Measurements from ENCODE around the gene RNF224. TPM values are rescaled to one million over a fixed set of nuclear protein-coding genes. Genes with fewer than 3 reads are reported as not detected.

Gene RNF224
- total and polyA plus RNA-seq, 7 experiments from 2014 or later: 0.12 TPM; not detected in 6

- no peaks in the 10 kb centered on the region for H3K9me3 ChIP-seq (ENCODE audit: control insufficient read depth in 2 of 3, low read length in 3 of 3)
- peak overlapping the region in 1 of 10 donors; percentile 9 for H3K4me3 Mint-ChIP-seq
- H3K4me1 Mint-ChIP-seq: peaks cover 14 to 35% (median 19%) of the 10 kb centered on the region in 7 donors
- intact Hi-C loops (cut with micrococcal nuclease): no loop called here
- ChIA-PET POLR2A (no interaction called here), CTCF (no interaction called here)
- DNase-seq (no peak), ATAC-seq (no peak)
- H3K27me3 Mint-ChIP-seq: no peaks in the 10 kb centered on the region
- no peak overlapping the region for H3K27ac Mint-ChIP-seq
- H3K27me3 ChIP-seq (ENCODE audit: control insufficient read depth in 2 of 2, insufficient read depth in 2 of 2, low read length in 2 of 2): no peaks in the 10 kb centered on the region
- H3K36me3 Mint-ChIP-seq: peaks cover 0 to 12% (median 4%) of the 10 kb centered on the region in 5 donors
- H3K4me1 ChIP-seq (ENCODE audit: control insufficient read depth in 2 of 2, insufficient read depth in 2 of 2, low read length in 2 of 2): peaks cover 16 to 19% of the 10 kb centered on the region in 2 donors
- H3K36me3 ChIP-seq (ENCODE audit: control insufficient read depth in 2 of 3, insufficient read depth in 3 of 3, low read length in 3 of 3): peaks cover 0 to 93% (median 14%) of the 10 kb centered on the region in 3 experiments
- H3K27ac ChIP-seq (ENCODE audit: low read depth, low read length): no peak overlapping the region
- no peaks in the 10 kb centered on the region for H3K9me3 Mint-ChIP-seq
- H3K4me3 ChIP-seq (ENCODE audit: low read length): no peak overlapping the region
These were observed 44.5 kb upstream of the RNF224 start for GRCh38 chr9:137182836-137183235.

- intact Hi-C loops (cut with micrococcal nuclease): no loop called here
- Mint-ChIP-seq H3K27ac (peak overlapping the region in 2 of 9 donors; percentile 5 to 8), H3K4me3 (peak overlapping the region in 5 of 10 donors; percentile 12 to 68 (median 34)), H3K9me3 (peaks cover 0 to 2% (median 0%) of the 10 kb centered on the region in 11 donors), H3K4me1 (peaks cover 14 to 43% (median 22%) of the 10 kb centered on the region in 7 donors), H3K27me3 (no peaks in the 10 kb centered on the region), H3K36me3 (peaks cover 0 to 12% (median 4%) of the 10 kb centered on the region in 5 donors)
- H3K4me3 ChIP-seq (ENCODE audit: low read length): no peak overlapping the region
- peaks cover 0 to 89% (median 14%) of the 10 kb centered on the region in 3 experiments for H3K36me3 ChIP-seq (ENCODE audit: control insufficient read depth in 2 of 3, insufficient read depth in 3 of 3, low read length in 3 of 3)
- CTCF ChIA-PET: no interaction called here
- peaks cover 17 to 23% of the 10 kb centered on the region in 2 donors for H3K4me1 ChIP-seq (ENCODE audit: control insufficient read depth in 2 of 2, insufficient read depth in 2 of 2, low read length in 2 of 2)
- no peak for DNase-seq
- no peaks in the 10 kb centered on the region for H3K27me3 ChIP-seq (ENCODE audit: control insufficient read depth in 2 of 2, insufficient read depth in 2 of 2, low read length in 2 of 2)
- no peak for ATAC-seq
- no peaks in the 10 kb centered on the region for H3K9me3 ChIP-seq (ENCODE audit: control insufficient read depth in 2 of 3, low read length in 3 of 3)
- no peak overlapping the region for H3K27ac ChIP-seq (ENCODE audit: low read depth, low read length)
- POLR2A ChIA-PET: interaction anchor here (1.0 kb wide), 1 partner anchor 7 kb away, joined by 3 read pairs; no protein-coding TSS in a partner anchor
These were observed 43.2 kb upstream of the RNF224 start for GRCh38 chr9:137183980-137184595.

- Mint-ChIP-seq H3K9me3 (peaks cover 0 to 2% (median 0%) of the 10 kb centered on the region in 11 donors), H3K27ac (no peak overlapping the region), H3K4me1 (peaks cover 14 to 53% (median 28%) of the 10 kb centered on the region in 7 donors), H3K4me3 (peak overlapping the region in 2 of 10 donors; percentile 29 to 68), H3K27me3 (no peaks in the 10 kb centered on the region), H3K36me3 (peaks cover 0 to 12% (median 4%) of the 10 kb centered on the region in 5 donors)
- DNase-seq (no peak), ATAC-seq (no peak)
- Histone ChIP-seq H3K4me3 (ENCODE audit: low read length) (no peak overlapping the region), H3K36me3 (ENCODE audit: control insufficient read depth in 2 of 3, insufficient read depth in 3 of 3, low read length in 3 of 3) (peaks cover 0 to 85% (median 11%) of the 10 kb centered on the region in 3 experiments), H3K4me1 (ENCODE audit: control insufficient read depth in 2 of 2, insufficient read depth in 2 of 2, low read length in 2 of 2) (peaks cover 27 to 32% of the 10 kb centered on the region in 2 donors), H3K9me3 (ENCODE audit: control insufficient read depth in 2 of 3, low read length in 3 of 3) (no peaks in the 10 kb centered on the region), H3K27ac (ENCODE audit: low read depth, low read length) (no peak overlapping the region), H3K27me3 (ENCODE audit: control insufficient read depth in 2 of 2, insufficient read depth in 2 of 2, low read length in 2 of 2) (no peaks in the 10 kb centered on the region)
- intact Hi-C loops (cut with micrococcal nuclease): no loop called here
- ChIA-PET CTCF (no interaction called here), POLR2A (interaction anchor here (1.0 to 10.4 kb wide), 2 partner anchors 8 to 19 kb away, joined by 3 to 136 read pairs; partner anchors contain the start of genes NDOR1, TMEM203 and TPRN)
These were observed 42.2 kb upstream of the RNF224 start for GRCh38 chr9:137184881-137185660.

GRCh38 chr9:137185921-137186320 is 41.4 kb upstream of the RNF224 start:
- Histone ChIP-seq H3K27me3 (ENCODE audit: control insufficient read depth in 2 of 2, insufficient read depth in 2 of 2, low read length in 2 of 2) (no peaks in the 10 kb centered on the region), H3K4me3 (ENCODE audit: low read length) (no peak overlapping the region), H3K4me1 (ENCODE audit: control insufficient read depth in 2 of 2, insufficient read depth in 2 of 2, low read length in 2 of 2) (peaks cover 30 to 32% of the 10 kb centered on the region in 2 donors), H3K36me3 (ENCODE audit: control insufficient read depth in 2 of 3, insufficient read depth in 3 of 3, low read length in 3 of 3) (peaks cover 0 to 85% (median 11%) of the 10 kb centered on the region in 3 experiments), H3K9me3 (ENCODE audit: control insufficient read depth in 2 of 3, low read length in 3 of 3) (no peaks in the 10 kb centered on the region), H3K27ac (ENCODE audit: low read depth, low read length) (no peak overlapping the region)
- DNase-seq (no peak), ATAC-seq (no peak)
- H3K27ac Mint-ChIP-seq: peak overlapping the region in 1 of 9 donors; percentile 39
- H3K4me1 Mint-ChIP-seq: peaks cover 14 to 59% (median 32%) of the 10 kb centered on the region in 7 donors
- H3K4me3 Mint-ChIP-seq: peak overlapping the region in 3 of 10 donors; percentile 38 to 92 (median 48)
- H3K9me3 Mint-ChIP-seq: peaks cover 0 to 2% (median 0%) of the 10 kb centered on the region in 11 donors
- intact Hi-C loops (cut with micrococcal nuclease): no loop called here
- H3K36me3 Mint-ChIP-seq: peaks cover 0 to 12% (median 6%) of the 10 kb centered on the region in 5 donors
- ChIA-PET CTCF (interaction anchor here (1.6 kb wide), 1 partner anchor 41 kb away, joined by 3 read pairs; the partner anchor contains the start of gene RNF224), POLR2A (interaction anchor here (10.4 kb wide), 1 partner anchor 19 kb away, joined by 136 read pairs; the partner anchor contains the start of genes NDOR1, TMEM203 and TPRN)
- H3K27me3 Mint-ChIP-seq: no peaks in the 10 kb centered on the region

- intact Hi-C loops (cut with micrococcal nuclease): no loop called here
- Histone ChIP-seq H3K36me3 (ENCODE audit: control insufficient read depth in 2 of 3, insufficient read depth in 3 of 3, low read length in 3 of 3) (peaks cover 0 to 85% (median 11%) of the 10 kb centered on the region in 3 experiments), H3K27ac (ENCODE audit: low read depth, low read length) (no peak overlapping the region), H3K27me3 (ENCODE audit: control insufficient read depth in 2 of 2, insufficient read depth in 2 of 2, low read length in 2 of 2) (no peaks in the 10 kb centered on the region), H3K4me3 (ENCODE audit: low read length) (no peak overlapping the region), H3K9me3 (ENCODE audit: control insufficient read depth in 2 of 3, low read length in 3 of 3) (no peaks in the 10 kb centered on the region), H3K4me1 (ENCODE audit: control insufficient read depth in 2 of 2, insufficient read depth in 2 of 2, low read length in 2 of 2) (peaks cover 30 to 32% of the 10 kb centered on the region in 2 donors)
- peaks cover 0 to 12% (median 6%) of the 10 kb centered on the region in 5 donors for H3K36me3 Mint-ChIP-seq
- ChIA-PET CTCF (interaction anchor here (1.6 kb wide), 1 partner anchor 40 kb away, joined by 3 read pairs; the partner anchor contains the start of gene RNF224), POLR2A (interaction anchor here (1.0 to 10.4 kb wide), 4 partner anchors 18 to 57 kb away, joined by 3 to 136 read pairs (median 14); partner anchors contain the start of genes NDOR1, TMEM203, TPRN and TUBB4B)
- H3K4me3 Mint-ChIP-seq: peak overlapping the region; percentile 57 to 96 (median 92)
- no peak for DNase-seq
- no peaks in the 10 kb centered on the region for H3K27me3 Mint-ChIP-seq
- H3K4me1 Mint-ChIP-seq: peaks cover 14 to 61% (median 32%) of the 10 kb centered on the region in 7 donors
- H3K27ac Mint-ChIP-seq: peak overlapping the region in 4 of 9 donors; percentile 32 to 62 (median 48)
- ATAC-seq: no peak
- H3K9me3 Mint-ChIP-seq: peaks cover 0 to 2% (median 0%) of the 10 kb centered on the region in 11 donors
These were observed 40.9 kb upstream of the RNF224 start for GRCh38 chr9:137186385-137186784.

- intact Hi-C loops (cut with micrococcal nuclease): no loop called here
- H3K4me1 Mint-ChIP-seq: peaks cover 14 to 61% (median 32%) of the 10 kb centered on the region in 7 donors
These were observed 39.9 kb upstream of the RNF224 start for GRCh38 chr9:137187386-137187785.

More at GRCh38 chr9:137187386-137187785, 39.9 kb upstream of the RNF224 start:
- Histone ChIP-seq H3K27me3 (ENCODE audit: control insufficient read depth in 2 of 2, insufficient read depth in 2 of 2, low read length in 2 of 2) (no peaks in the 10 kb centered on the region), H3K9me3 (ENCODE audit: control insufficient read depth in 2 of 3, low read length in 3 of 3) (no peaks in the 10 kb centered on the region), H3K4me3 (ENCODE audit: low read length) (peak overlapping the region; percentile 98), H3K36me3 (ENCODE audit: control insufficient read depth in 2 of 3, insufficient read depth in 3 of 3, low read length in 3 of 3) (peaks cover 0 to 76% (median 11%) of the 10 kb centered on the region in 3 experiments), H3K4me1 (ENCODE audit: control insufficient read depth in 2 of 2, insufficient read depth in 2 of 2, low read length in 2 of 2) (peaks cover 30 to 32% of the 10 kb centered on the region in 2 donors), H3K27ac (ENCODE audit: low read depth, low read length) (peak overlapping the region; percentile 99)
- Mint-ChIP-seq H3K27me3 (no peaks in the 10 kb centered on the region), H3K4me3 (peak overlapping the region; percentile 90 to 96 (median 92)), H3K27ac (peak overlapping the region; percentile 85 to 94 (median 93)), H3K36me3 (peaks cover 0 to 7% (median 6%) of the 10 kb centered on the region in 5 donors), H3K9me3 (peaks cover 0 to 2% (median 0%) of the 10 kb centered on the region in 11 donors)
- DNase-seq: no peak
- ChIA-PET POLR2A (interaction anchor here (0.9 to 10.4 kb wide), 12 partner anchors 8 to 101 kb away, joined by 3 to 136 read pairs (median 6); partner anchors contain the start of genes CYSRT1, MAN1B1, NDOR1 and NELFB), CTCF (interaction anchor here (0.6 to 1.6 kb wide), 2 partner anchors 39 to 141 kb away, joined by 3 to 4 read pairs; partner anchors contain the start of genes NPDC1 and RNF224)
- ATAC-seq: no peak
